Measurements from ENCODE around the gene CD101.

Gene CD101

DNA sequence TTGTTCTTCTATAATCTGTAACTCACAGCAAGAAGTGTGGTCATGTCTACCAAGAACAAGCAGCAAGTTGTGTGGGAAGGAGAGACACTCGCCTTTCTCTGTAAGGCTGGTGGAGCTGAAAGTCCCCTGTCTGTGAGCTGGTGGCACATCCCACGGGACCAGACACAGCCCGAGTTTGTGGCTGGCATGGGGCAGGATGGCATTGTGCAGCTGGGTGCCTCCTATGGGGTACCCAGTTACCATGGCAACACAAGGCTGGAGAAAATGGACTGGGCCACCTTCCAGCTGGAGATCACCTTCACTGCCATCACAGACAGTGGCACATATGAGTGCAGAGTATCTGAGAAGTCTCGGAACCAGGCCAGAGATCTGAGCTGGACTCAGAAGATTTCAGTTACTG lies 15.5 kb downstream of the CD101 start:
- no peak for DNase-seq

DNA sequence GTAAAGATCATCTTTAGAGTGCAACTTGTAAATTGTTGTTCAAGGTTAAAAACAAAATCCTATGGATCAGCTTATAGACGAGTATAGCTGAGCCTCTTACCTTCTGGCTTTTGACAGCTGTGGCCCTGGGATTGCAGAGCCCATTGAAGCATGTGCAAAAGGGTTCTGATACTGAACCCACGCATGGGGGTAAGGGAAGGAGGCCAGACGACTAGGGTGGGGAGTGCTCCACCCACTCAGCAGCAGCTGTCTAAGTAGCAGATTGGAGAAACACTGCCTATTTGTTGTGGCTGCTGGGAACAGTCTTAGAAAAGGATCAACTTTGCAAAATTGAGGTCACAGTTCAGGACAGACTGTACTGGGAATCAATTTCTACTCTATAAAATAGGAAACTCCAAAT lies 16.1 kb downstream of the CD101 start:
- DNase-seq, result no peak

- no peak for DNase-seq
These were observed 19.1 kb downstream of the CD101 start for GRCh38 chr1:117020526-117021156.

DNA sequence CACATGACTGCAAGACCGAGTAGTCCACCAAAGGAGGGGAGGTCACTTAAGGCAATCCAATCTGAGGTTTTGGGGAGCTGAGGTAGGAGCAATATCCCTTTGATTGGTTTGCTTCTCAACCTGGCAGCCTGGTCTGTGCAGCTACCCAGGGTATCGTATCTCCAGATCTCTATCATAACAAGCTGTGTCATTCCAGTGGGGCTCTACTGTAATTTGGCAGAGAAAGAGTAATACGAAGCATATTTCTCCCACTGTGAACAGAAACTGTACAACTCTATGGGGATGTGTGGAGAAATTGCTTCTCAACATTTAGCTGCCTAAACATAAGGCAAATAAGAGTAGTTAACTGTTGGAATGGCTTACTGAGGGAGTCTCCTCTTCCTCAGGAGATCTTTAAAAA lies 20.6 kb downstream of the CD101 start:
- no peak for DNase-seq

GRCh38 chr1:117025568-117025967 lies 24.0 kb downstream of the CD101 start:
- no peak for DNase-seq

GRCh38 chr1:117026361-117026760 lies 24.8 kb downstream of the CD101 start:
- DNase-seq, result no peak

DNA sequence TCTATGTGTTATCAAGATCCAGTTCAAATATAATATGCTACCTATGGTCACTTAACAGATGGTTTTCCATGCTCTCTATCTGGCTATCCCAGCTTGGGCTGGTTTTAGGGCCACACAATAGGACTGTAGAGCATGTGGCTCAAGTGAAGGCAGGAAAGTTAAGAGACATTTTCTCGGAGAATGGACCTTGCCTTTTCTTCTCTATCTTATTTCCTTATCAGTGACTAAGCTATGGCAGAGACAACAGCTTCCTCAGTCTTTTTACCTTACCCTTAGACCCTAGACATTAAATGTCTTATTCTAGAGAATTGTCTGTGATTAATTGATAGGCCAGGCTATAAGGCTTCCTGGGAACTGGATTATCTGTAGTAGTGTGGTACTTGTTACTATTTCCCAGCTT lies 28.1 kb downstream of the CD101 start:
- DNase-seq, result no peak

DNA sequence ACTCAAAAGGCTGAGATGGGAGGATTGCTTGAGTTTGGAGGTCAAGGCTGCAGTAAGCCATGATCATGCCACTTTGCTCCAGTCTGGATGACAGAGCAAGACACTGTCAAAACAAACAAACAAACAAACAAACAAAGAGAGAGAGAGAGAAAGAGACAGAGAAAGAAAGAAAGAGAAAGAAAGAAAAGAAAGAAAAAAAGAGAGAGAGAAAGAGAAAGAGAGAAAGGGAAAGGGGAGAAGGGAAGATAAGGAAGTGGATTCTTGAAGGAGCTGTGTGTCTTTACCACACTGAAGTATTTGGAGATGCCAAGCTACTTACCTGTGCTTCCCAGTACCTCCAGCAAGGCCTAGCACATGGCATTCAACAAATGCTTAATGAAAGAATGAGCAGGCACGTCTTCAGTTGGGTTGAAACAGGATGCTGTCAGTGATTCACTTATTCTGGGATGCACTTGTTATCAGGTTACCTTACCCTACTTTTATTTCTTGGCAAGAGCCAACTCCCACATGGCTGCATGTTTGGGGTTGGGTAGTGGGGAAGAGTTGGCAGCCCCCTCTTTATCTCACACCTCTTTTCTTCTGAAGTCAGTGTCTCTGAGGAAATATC lies 28.8 kb downstream of the CD101 start:
- no peak for DNase-seq

GRCh38 chr1:117032266-117032665 lies 30.7 kb downstream of the CD101 start:
- DNase-seq, result no peak

- DNase-seq, result no peak
These were observed 31.4 kb downstream of the CD101 start for GRCh38 chr1:117032681-117033539.

DNA sequence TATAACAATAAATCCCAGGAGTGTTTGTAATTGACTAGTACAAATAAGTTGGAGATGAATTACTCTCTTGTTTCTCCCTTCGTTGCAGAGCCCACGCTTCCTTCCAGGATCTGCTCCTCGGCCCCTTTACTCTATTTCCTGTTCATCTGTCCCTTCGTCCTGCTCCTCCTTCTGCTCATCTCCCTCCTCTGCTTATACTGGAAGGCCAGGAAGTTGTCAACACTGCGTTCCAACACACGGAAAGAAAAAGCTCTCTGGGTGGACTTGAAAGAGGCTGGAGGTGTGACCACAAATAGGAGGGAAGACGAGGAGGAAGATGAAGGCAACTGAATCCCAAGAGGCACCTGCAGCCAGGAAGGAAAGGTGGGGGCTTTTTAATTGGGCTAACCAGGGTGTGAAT lies 32.2 kb downstream of the CD101 start:
- no peak for DNase-seq

DNA sequence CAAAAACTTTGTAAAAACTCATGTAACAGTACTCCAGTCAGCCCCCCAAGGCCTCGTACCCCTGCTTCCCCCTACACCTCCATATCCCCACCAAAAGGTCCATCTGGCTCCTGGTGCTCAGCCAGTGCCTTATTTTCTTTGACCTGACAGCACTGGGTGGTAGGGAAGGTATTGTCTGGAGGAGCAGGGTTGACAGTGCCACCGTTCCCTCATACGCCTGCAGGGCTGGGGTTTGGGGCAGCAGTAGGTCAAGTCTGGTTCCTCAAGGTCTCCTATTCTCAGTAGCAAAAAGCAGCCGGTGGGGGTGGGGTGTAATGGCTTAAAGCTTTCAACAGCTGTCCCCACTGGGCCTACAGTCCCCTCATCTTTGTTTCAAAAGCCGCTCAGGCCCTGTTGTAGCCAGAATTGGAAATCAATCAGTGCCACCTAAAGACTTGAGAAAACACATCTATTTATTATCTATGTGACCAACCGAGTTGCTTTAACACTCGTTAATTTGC lies 33.3 kb downstream of the CD101 start:
- no peak for DNase-seq

DNA sequence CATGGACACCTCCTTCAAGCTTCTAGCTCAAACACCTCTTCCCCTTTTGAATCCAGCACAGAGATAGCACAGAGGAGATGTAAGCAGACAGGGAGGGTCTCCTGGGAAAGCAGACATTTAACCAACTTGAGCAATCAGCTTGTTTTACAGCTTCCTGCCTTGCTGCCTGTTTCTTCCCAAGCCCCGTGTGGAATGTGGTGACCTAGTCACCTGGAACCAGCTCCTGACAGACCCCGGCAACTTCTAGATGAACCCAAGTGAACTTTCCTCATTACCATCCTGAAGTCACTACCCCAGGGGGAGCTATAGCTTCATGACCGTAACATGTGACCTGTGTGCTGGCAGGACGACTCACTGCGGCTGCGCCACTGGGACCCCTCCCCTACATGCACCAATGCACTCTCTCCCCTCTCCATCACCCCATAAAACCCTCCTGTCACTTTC lies 34.5 kb downstream of the CD101 start:
- DNase-seq, result no peak

- no peak for DNase-seq
These were observed 36.2 kb downstream of the CD101 start for GRCh38 chr1:117037802-117038201.

DNA sequence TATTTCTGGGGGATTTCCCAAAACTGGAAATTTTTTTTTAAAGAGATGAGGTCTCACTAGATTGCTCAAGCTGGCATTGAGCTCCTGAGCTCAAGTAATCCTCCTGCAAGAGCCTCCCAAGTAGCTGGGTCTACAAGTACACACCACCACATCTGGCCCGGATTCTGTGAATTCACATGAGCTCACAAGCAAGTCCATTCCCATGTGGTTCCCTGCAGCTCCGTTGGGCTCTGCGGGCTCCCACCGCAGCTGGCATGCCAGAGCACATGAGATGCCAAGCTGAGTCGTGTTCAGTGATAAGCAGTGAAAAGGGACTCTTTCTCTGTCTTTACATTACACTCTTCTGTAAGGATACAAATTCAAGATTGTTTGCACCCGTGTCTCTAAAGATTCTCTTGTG lies 36.7 kb downstream of the CD101 start:
- no peak for DNase-seq

- DNase-seq, result no peak
These were observed 42.7 kb downstream of the CD101 start for GRCh38 chr1:117044217-117044616.

DNA sequence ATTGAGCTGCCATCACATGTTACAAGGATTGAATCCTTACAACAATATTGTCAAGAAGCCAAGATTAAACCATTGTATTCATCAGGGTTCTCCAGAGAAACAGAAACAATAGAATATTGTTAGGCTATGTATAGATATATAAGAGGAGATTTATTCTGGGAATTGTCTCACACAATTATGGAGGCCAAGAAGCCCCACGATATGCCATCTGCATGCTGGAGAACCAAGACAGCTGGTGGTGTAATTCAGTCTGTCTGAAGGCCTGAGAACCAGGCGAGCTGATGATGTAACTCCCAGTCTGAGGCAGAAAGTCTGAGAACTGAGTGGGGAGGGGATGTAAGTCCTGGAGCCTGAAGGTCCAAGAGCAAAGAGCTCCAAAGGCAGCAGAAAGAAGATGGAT lies 44.1 kb downstream of the CD101 start:
- no peak for DNase-seq

DNA sequence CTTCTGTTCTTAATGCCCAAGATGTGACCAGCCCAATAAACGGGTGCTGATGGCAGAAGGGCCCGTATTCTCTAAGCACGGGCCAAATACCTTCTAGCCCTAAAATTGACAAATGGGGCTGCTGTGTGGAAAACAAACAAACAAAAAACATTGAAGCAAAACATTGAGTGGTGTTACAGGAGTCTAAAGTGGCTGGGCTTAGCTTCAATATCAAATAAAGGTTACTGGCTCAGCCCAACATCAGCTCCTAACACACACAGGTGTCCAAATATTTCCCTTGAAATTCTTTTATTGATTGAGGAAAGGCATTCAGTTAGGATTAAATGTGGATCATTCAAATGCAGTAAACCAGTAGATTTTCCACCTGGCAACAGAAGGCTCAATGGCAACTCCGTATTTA lies 45.2 kb downstream of the CD101 start:
- no peak for DNase-seq

DNA sequence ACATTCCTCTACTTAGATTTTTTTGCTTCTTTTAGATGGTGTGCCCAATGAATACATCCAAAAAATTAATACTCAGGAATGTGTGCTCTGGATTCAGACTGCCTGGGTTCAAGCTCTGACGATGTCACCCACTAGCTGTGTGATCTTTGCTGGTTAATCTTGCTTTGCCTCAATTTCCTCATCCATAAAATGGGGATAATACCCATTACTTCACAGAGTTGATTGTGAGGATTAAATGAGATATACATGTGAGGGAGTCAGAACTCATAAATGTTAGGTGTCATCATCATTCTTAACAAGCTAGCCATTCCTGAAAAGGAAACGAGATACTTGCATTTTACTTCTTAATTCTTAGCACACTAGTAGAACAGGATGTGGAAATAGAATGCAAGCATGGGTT lies 45.7 kb downstream of the CD101 start:
- no peak for DNase-seq

- no peak for DNase-seq
These were observed 48.3 kb downstream of the CD101 start for GRCh38 chr1:117049857-117050256.

- DNase-seq, result peak in 1 of 5 donors; percentile 42
These were observed 49.9 kb downstream of the CD101 start for GRCh38 chr1:117051224-117052064.

DNA sequence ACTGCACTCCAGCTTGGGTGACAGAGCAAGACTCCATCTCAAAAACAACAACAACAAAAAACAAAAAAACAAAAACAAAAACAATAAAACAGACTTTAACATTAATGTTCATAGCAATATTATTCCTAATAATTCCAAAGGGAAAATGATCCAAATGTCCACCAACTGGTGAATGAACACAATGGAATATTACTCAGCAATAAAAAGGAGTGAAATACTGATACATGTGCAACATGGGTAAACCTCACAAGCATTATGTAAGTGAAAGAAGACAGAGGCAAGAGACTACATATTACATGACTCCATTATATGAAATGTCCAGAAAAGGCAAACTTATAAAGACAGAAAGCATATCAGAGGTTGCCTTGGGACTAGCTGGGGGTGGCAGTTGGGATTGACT lies 52.5 kb downstream of the CD101 start:
- no peak for DNase-seq

GRCh38 chr1:117058810-117059209 lies 57.2 kb downstream of the CD101 start:
- DNase-seq, result no peak

Measured in T-helper 1 cell (primary cell).